ENCODE measurements around the gene ZNF593OS. TPM values are rescaled to one million over a fixed set of nuclear protein-coding genes. Genes with fewer than 3 reads are reported as not detected.

The ZNF593OS gene
- total and polyA plus RNA-seq, 10 of the 15 experiments (the other 5 are each of a cell fraction or from before 2014, with no cell fraction given), result 0.16 to 1.7 (median 0.59) TPM; not detected in 6

DNA sequence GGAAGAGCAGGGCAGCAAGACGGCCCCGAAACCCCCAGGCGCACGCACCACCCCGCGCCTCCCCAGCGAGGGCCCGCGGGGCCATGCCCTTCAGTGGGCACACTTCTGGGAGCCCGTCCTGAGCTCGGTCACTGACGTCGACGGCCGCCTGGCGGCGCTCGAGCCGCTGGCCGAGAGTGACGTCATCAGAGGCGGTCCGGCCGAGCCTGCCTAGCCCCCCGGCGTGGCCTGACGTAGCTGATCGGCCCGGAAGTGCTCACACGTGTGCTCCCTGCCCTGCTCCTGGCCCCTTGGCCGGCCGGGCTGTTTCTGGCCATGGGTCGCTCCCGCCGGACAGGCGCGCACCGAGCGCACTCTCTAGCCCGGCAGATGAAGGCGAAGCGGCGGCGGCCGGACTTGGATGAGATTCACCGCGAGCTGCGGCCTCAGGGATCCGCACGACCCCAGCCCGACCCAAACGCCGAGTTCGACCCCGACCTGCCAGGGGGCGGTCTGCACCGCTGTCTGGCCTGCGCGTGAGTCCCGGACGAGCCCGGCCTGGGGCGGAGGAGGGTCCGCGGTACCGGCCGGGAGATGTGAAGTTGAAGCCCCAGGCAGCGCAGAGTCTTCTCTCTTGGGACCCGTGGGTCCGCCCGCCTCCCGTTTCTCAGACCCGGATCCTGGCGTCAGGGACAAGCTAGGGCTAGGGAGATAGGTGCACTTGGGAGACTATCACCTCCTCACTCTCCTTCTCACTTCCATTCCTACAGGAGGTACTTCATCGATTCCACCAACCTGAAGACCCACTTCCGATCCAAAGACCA is 1.8 kb downstream of the ZNF593OS start, which contains the start of gene ZNF593 (continued):
- TF ChIP-seq, protein P1, sequence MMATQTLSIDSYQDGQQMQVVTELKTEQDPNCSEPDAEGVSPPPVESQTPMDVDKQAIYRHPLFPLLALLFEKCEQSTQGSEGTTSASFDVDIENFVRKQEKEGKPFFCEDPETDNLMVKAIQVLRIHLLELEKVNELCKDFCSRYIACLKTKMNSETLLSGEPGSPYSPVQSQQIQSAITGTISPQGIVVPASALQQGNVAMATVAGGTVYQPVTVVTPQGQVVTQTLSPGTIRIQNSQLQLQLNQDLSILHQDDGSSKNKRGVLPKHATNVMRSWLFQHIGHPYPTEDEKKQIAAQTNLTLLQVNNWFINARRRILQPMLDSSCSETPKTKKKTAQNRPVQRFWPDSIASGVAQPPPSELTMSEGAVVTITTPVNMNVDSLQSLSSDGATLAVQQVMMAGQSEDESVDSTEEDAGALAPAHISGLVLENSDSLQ (IDR thresholded peaks at IDR 0.05), result no peak
- no peak for TF ChIP-seq NR2C2 (IDR thresholded peaks at IDR 0.05; ENCODE audit: borderline replicate concordance, control insufficient read depth, insufficient read length, low read depth)
- TF ChIP-seq CHD4 (IDR thresholded peaks at IDR 0.05), result no peak
- no peak for TF ChIP-seq WRNIP1 (IDR thresholded peaks at IDR 0.05; ENCODE audit: borderline replicate concordance, low read depth, low read length)
- 0 out of 2 replicates have a peak, but pooled peaks have one; percentile 25 for TF ChIP-seq SREBF1 (IDR thresholded peaks at IDR 0.05; ENCODE audit: low read length)
- TF ChIP-seq, protein P2, sequence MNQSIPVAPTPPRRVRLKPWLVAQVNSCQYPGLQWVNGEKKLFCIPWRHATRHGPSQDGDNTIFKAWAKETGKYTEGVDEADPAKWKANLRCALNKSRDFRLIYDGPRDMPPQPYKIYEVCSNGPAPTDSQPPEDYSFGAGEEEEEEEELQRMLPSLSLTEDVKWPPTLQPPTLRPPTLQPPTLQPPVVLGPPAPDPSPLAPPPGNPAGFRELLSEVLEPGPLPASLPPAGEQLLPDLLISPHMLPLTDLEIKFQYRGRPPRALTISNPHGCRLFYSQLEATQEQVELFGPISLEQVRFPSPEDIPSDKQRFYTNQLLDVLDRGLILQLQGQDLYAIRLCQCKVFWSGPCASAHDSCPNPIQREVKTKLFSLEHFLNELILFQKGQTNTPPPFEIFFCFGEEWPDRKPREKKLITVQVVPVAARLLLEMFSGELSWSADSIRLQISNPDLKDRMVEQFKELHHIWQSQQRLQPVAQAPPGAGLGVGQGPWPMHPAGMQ (IDR thresholded peaks at IDR 0.05; ENCODE audit: borderline replicate concordance), result no peak
- TF ChIP-seq, protein P3, sequence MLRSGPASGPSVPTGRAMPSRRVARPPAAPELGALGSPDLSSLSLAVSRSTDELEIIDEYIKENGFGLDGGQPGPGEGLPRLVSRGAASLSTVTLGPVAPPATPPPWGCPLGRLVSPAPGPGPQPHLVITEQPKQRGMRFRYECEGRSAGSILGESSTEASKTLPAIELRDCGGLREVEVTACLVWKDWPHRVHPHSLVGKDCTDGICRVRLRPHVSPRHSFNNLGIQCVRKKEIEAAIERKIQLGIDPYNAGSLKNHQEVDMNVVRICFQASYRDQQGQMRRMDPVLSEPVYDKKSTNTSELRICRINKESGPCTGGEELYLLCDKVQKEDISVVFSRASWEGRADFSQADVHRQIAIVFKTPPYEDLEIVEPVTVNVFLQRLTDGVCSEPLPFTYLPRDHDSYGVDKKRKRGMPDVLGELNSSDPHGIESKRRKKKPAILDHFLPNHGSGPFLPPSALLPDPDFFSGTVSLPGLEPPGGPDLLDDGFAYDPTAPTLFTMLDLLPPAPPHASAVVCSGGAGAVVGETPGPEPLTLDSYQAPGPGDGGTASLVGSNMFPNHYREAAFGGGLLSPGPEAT (IDR thresholded peaks at IDR 0.05; ENCODE audit: low read depth), result no peak
- TF ChIP-seq, protein P4, sequence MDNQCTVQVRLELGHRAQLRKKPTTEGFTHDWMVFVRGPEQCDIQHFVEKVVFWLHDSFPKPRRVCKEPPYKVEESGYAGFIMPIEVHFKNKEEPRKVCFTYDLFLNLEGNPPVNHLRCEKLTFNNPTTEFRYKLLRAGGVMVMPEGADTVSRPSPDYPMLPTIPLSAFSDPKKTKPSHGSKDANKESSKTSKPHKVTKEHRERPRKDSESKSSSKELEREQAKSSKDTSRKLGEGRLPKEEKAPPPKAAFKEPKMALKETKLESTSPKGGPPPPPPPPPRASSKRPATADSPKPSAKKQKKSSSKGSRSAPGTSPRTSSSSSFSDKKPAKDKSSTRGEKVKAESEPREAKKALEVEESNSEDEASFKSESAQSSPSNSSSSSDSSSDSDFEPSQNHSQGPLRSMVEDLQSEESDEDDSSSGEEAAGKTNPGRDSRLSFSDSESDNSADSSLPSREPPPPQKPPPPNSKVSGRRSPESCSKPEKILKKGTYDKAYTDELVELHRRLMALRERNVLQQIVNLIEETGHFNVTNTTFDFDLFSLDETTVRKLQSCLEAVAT (IDR thresholded peaks at IDR 0.05), result no peak
- TF ChIP-seq BHLHE40 (IDR thresholded peaks at IDR 0.05; ENCODE audit: borderline replicate concordance in 1 of 2, low read depth in 2 of 2, low read length in 1 of 2), result peak; percentile 73 to 92
- TF ChIP-seq KDM1A (IDR thresholded peaks at IDR 0.05; ENCODE audit: borderline replicate concordance), result no peak
- no peak for TF ChIP-seq CEBPB (IDR thresholded peaks at IDR 0.05; ENCODE audit: borderline replicate concordance in 1 of 2, low read depth in 2 of 2, low read length in 2 of 2)
- TF ChIP-seq CBX5 (IDR thresholded peaks at IDR 0.05; ENCODE audit: low read depth), result no peak
- TF ChIP-seq BMI1 (IDR thresholded peaks at IDR 0.05; ENCODE audit: borderline replicate concordance), result no peak
- TF ChIP-seq RAD51 (IDR thresholded peaks at IDR 0.05), result no peak
- TF ChIP-seq HCFC1 (IDR thresholded peaks at IDR 0.05; ENCODE audit: low read length), result no peak
- peak; percentile 99 for TF ChIP-seq CREM (IDR thresholded peaks at IDR 0.05; ENCODE audit: low read depth)
- no peak for TF ChIP-seq HDAC2 (IDR thresholded peaks at IDR 0.05)
- TF ChIP-seq CREB1 (IDR thresholded peaks at IDR 0.05; ENCODE audit: low read depth), result peak; percentile 99
- TF ChIP-seq, protein P5, sequence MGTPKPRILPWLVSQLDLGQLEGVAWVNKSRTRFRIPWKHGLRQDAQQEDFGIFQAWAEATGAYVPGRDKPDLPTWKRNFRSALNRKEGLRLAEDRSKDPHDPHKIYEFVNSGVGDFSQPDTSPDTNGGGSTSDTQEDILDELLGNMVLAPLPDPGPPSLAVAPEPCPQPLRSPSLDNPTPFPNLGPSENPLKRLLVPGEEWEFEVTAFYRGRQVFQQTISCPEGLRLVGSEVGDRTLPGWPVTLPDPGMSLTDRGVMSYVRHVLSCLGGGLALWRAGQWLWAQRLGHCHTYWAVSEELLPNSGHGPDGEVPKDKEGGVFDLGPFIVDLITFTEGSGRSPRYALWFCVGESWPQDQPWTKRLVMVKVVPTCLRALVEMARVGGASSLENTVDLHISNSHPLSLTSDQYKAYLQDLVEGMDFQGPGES (IDR thresholded peaks at IDR 0.05), result peak; percentile 36; the same call in 1 of the 2 replicates
- TF ChIP-seq RBBP5 (conservative IDR thresholded peaks at IDR 0.05), result no peak
- TF ChIP-seq SREBF2 (IDR thresholded peaks at IDR 0.05; ENCODE audit: low read length), result no peak
- no peak for TF ChIP-seq STAT1 (conservative IDR thresholded peaks at IDR 0.05)
- TF ChIP-seq, protein P6, sequence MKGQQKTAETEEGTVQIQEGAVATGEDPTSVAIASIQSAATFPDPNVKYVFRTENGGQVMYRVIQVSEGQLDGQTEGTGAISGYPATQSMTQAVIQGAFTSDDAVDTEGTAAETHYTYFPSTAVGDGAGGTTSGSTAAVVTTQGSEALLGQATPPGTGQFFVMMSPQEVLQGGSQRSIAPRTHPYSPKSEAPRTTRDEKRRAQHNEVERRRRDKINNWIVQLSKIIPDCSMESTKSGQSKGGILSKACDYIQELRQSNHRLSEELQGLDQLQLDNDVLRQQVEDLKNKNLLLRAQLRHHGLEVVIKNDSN (IDR thresholded peaks at IDR 0.05; ENCODE audit: borderline replicate concordance, extremely low read length, insufficient read depth, low read depth, low read length), result peak; percentile 50
- TF ChIP-seq ESRRA (IDR thresholded peaks at IDR 0.05; ENCODE audit: low read length), result peak; percentile 82; the same call in 1 of the 2 replicates

Data from GM12878 (cell line).